K562 (cell line): ENCODE data around the gene TK1. TPM values are rescaled to one million over a fixed set of nuclear protein-coding genes. Genes with fewer than 3 reads are reported as not detected.
A peak's percentile ranks its signal among the peaks of the same experiment; 100 is the strongest.

ENCODE experiments used
- ATAC-seq: fragments of 200-7000 bp; cut with Tn5 transposase; 3 replicates; pipeline ENCODE4 v1.9.1; 2020; ENCODE audit warnings: moderate library complexity
- BruUV-seq: library from RNA; stranded (reverse); fragments of 400-500 nt; replicated peaks from 2 replicates; lab custom pipeline; 2021; lab: Mats Ljungman, UMichigan
- CTCF ChIA-PET: fragments of 300-600 bp; formaldehyde crosslinking; extraction: SDS; loops from one replicate; lab custom pipeline; 2021; ENCODE audit warnings: low intra/inter-chr PET ratio; lab: Yijun Ruan, JAX
- POLR2A ChIA-PET: fragments of 300-600, 350-650 bp; sonication (Branson Sonifier 250); formaldehyde crosslinking; extraction: SDS; loops from one replicate; lab custom pipeline; 2021; ENCODE audit warnings: antibody characterized with exemption, inconsistent platforms; lab: Yijun Ruan, JAX
- DNase-seq, 4 experiments: peaks; one replicate each; pipeline versions ENCODE4 v3.0.0 to v3.0.0-alpha.2; 2011 to 2018; ENCODE audit warnings: low spot score in 3 of 4, mixed read lengths in 3 of 4; ENCODE audit errors: extremely low read depth in 1 of 4
- FAIRE-seq: peaks from 2 replicates; lab custom pipeline; 2011; peaks lifted over from hg19 to GRCh38; lab: Jason Lieb, UNC
- H2AFZ ChIP-seq: 2 replicates; pipeline ENCODE4 v1.6.0; 2011; ENCODE audit warnings: low read depth, low read length, control low read depth, inconsistent platforms
- H3K27ac ChIP-seq: fragments of 200-600 bp; 3 replicates; pipeline ENCODE4 v1.8.0; 2011; ENCODE audit warnings: low read depth, mild to moderate bottlenecking, control low read depth, inconsistent platforms, low read length, moderate library complexity, mixed read lengths; ENCODE audit errors: extremely low read depth
- H3K27me3 ChIP-seq, 2 experiments: fragments of 300-600 bp in 1 of 2; 2 replicates in 1 of 2; 3 replicates in 1 of 2; pipeline versions ENCODE4 v1.6.0 to v1.8.0; 2011; ENCODE audit warnings: inconsistent platforms in 2 of 2, low read length in 2 of 2, mild to moderate bottlenecking in 1 of 2, mixed read lengths in 1 of 2, moderate library complexity in 1 of 2; ENCODE audit not compliant: control insufficient read depth in 2 of 2, insufficient read depth in 2 of 2
- H3K36me3 ChIP-seq: fragments of 300-600 bp; 3 replicates; pipeline ENCODE4 v1.8.0; 2011; ENCODE audit warnings: mild to moderate bottlenecking, low read length, inconsistent platforms; ENCODE audit not compliant: control insufficient read depth, insufficient read depth
- H3K4me1 ChIP-seq, 2 experiments: fragments of 200-600 bp in 1 of 2; replicated peaks in 1 of 2; 2 replicates in 1 of 2; 3 replicates in 1 of 2; pipeline versions ENCODE4 v1.5.1 to v1.8.0; 2011; ENCODE audit warnings: inconsistent platforms in 2 of 2, low read length in 2 of 2, mild to moderate bottlenecking in 1 of 2, mixed read lengths in 1 of 2, moderate library complexity in 1 of 2; ENCODE audit not compliant: control insufficient read depth in 2 of 2, insufficient read depth in 2 of 2
- H3K4me2 ChIP-seq: 2 replicates; pipeline ENCODE4 v1.6.1; 2011; ENCODE audit warnings: low read length, control low read depth, inconsistent platforms, mixed read lengths; ENCODE audit not compliant: insufficient read depth
- H3K4me3 ChIP-seq: fragments of 200-600 bp; sonication (generic), shearing (Covaris generic); 2 replicates; pipeline ENCODE4 v1.5.1; 2016; ENCODE audit warnings: control low read depth, inconsistent platforms
- H3K79me2 ChIP-seq: fragments of 200-600 bp; 3 replicates; pipeline ENCODE4 v1.8.0; 2011; ENCODE audit warnings: low read length, inconsistent platforms; ENCODE audit not compliant: control insufficient read depth, insufficient read depth
- H3K9ac ChIP-seq, 2 experiments: 2 replicates each; pipeline versions ENCODE4 v1.6.0 to v1.6.1; 2011; ENCODE audit warnings: low read depth in 2 of 2, low read length in 2 of 2, control low read depth in 1 of 2, inconsistent platforms in 1 of 2, mild to moderate bottlenecking in 1 of 2, mixed read lengths in 1 of 2; ENCODE audit not compliant: insufficient read depth in 1 of 2
- H3K9me1 ChIP-seq: one replicate; pipeline ENCODE4 v1.6.0; 2011; ENCODE audit warnings: inconsistent platforms, mild to moderate bottlenecking, low read length, moderate library complexity; ENCODE audit not compliant: control insufficient read depth, insufficient read depth
- H3K9me3 ChIP-seq: replicated peaks from 2 replicates; pipeline ENCODE4 v1.5.1; 2011; ENCODE audit warnings: low read depth, low read length, inconsistent platforms; ENCODE audit not compliant: control insufficient read depth, insufficient read depth
- H4K20me1 ChIP-seq: replicated peaks from 2 replicates; pipeline ENCODE4 v1.6.1; 2011; ENCODE audit warnings: low read length, inconsistent platforms, mixed read lengths; ENCODE audit not compliant: control insufficient read depth, insufficient read depth
- ARID3A ChIP-seq: IDR thresholded peaks from 2 replicates; pipeline ENCODE4 v1.6.1; 2012; ENCODE audit warnings: low read depth, low read length, improper control_type of control experiment, borderline replicate concordance
- CUX1 ChIP-seq: fragments of 200-800 bp; sonication (Bioruptor generic); IDR thresholded peaks from 2 replicates; pipeline ENCODE4 v1.6.1; 2016; ENCODE audit warnings: missing genetic modification characterization, missing compliant biosample characterization
- ILK ChIP-seq: fragments of 450-650 bp; IDR thresholded peaks from 2 replicates; pipeline ENCODE4 v1.6.1; 2016; ENCODE audit warnings: missing genetic modification characterization, low read depth, mild to moderate bottlenecking, missing compliant biosample characterization, moderate library complexity, borderline replicate concordance
- NFXL1 ChIP-seq: fragments of 450-650 bp; formaldehyde crosslinking; IDR thresholded peaks from 2 replicates; pipeline ENCODE4 v1.4.0; 2021; ENCODE audit warnings: mild to moderate bottlenecking
- NKRF ChIP-seq: fragments of 450-650 bp; IDR thresholded peaks from 2 replicates; pipeline ENCODE4 v1.6.1; 2016; ENCODE audit warnings: borderline replicate concordance
- OTX1 ChIP-seq: fragments of 450-650 bp; formaldehyde crosslinking; IDR thresholded peaks from 2 replicates; pipeline ENCODE4 v1.4.0; 2022; ENCODE audit warnings: mild to moderate bottlenecking
- PHF21A ChIP-seq: fragments of 450-650 bp; IDR thresholded peaks from 2 replicates; pipeline ENCODE4 v1.6.1; 2017; ENCODE audit warnings: low read depth, borderline replicate concordance
- SAFB ChIP-seq: fragments of 200-400 bp; formaldehyde crosslinking; IDR thresholded peaks from 2 replicates; pipeline ENCODE4 v1.6.1; 2017; ENCODE audit warnings: low read depth, low read length, borderline replicate concordance
- TARDBP ChIP-seq: fragments of 450-650 bp; IDR thresholded peaks from 2 replicates; pipeline ENCODE4 v1.6.1; 2016
- ZEB2 ChIP-seq: fragments of 450-650 bp; IDR thresholded peaks from 2 replicates; pipeline ENCODE4 v1.6.1; 2016
- ZFP36 ChIP-seq: fragments of 150-350 bp; IDR thresholded peaks from 2 replicates; pipeline ENCODE4 v1.6.1; 2018; ENCODE audit warnings: low read length, low read depth; ENCODE audit not compliant: partially characterized antibody
- ZNF512 ChIP-seq: IDR thresholded peaks from 2 replicates; pipeline ENCODE4 v1.6.1; 2016; ENCODE audit warnings: missing genetic modification characterization, missing compliant biosample characterization
- ZNF79 ChIP-seq: fragments of 250-450 bp; sonication (Bioruptor Pico); IDR thresholded peaks from 2 replicates; pipeline ENCODE4 v1.4.0; 2020; ENCODE audit warnings: low read depth, mild to moderate bottlenecking, moderate library complexity
- WGBS: fragments of 100-300 bp; shearing (Covaris generic); methylation state at CpG from one replicate; pipeline ENCODE4 v1.1.6; 2016; ENCODE audit warnings: low coverage, mixed read lengths; ENCODE audit not compliant: insufficient coverage; ENCODE audit errors: missing lambda C conversion rate; 5-methylcytosine and 5-hydroxymethylcytosine counted together
- in situ Hi-C: fragments of 300-500 bp; cut with MboI; formaldehyde crosslinking; loops from 4 replicates; pipeline ENCODE4 v1.15.0; 2018; ENCODE audit warnings: inconsistent platforms, mixed read lengths
- intact Hi-C: fragments of 100-400 bp; cut with micrococcal nuclease; formaldehyde crosslinking; loops from 2 replicates; pipeline ENCODE4 v1.14.2; 2022
- polyA plus RNA-seq, 8 experiments: library from polyadenylated mRNA; depleted of rRNA in 4 of 8; stranded (reverse) in 5 of 8; unstranded in 3 of 8; fragments of >200 nt; fragmentation: Nextera tagmentation in 2 of 8; fragmentation: Illumina TruSeq in 1 of 8; extraction: Ambion mirVana in 2 of 8; extraction: Trizol in 1 of 8; gene quantifications; 2 replicates each; pipeline versions ENCODE4 v1.2.1 to v1.2.3, GENCODE V29; 2011 to 2014; ENCODE audit warnings: inconsistent platforms in 1 of 8, missing spikeins in 1 of 8
- total RNA-seq, 7 experiments: library from RNA; depleted of rRNA in 6 of 7; stranded (reverse); fragments of >200 nt in 6 of 7; fragmentation: Illumina TruSeq in 2 of 7; extraction: Trizol in 2 of 7; gene quantifications; 2 replicates each; pipeline versions ENCODE4 v1.2.1 to v1.2.3, GENCODE V29; 2011 to 2021; ENCODE audit warnings: low replicate concordance in 1 of 7

The TK1 gene
- total and polyA plus RNA-seq, 9 of the 15 experiments (the other 6 are each of a cell fraction or from before 2014, with no cell fraction given), result 8.4 to 280 (median 103) TPM

- H3K4me1 ChIP-seq, result peaks cover 0 to 47% of the 10 kb centered on the region in 2 experiments; a peak in 2 of 5 replicates
- FAIRE-seq (no peak), DNase-seq (no peak), ATAC-seq (no peak)
- no TSS peak for BruUV-seq
- ChIA-PET CTCF (no interaction called here), POLR2A (interaction anchor here (1.2 kb wide), 1 partner anchor 13 kb away, joined by 3 read pairs; no protein-coding TSS in a partner anchor)
- in situ Hi-C loops (no loop called here), intact Hi-C loops (no loop called here)
- no peak overlapping the region for H3K4me2 ChIP-seq
- peak overlapping the region in 1 of 2 experiments; percentile 45; a peak in 1 of 4 replicates for H3K9ac ChIP-seq
- 54% methylated on average over 7 of the region's 10 CpGs for WGBS
- no peak overlapping the region for H3K27ac ChIP-seq
- H3K9me1 ChIP-seq, result no peaks in the 10 kb centered on the region
- H3K27me3 ChIP-seq, result no peaks in the 10 kb centered on the region
- H2AFZ ChIP-seq, result no peak overlapping the region
- no peaks in the 10 kb centered on the region for H4K20me1 ChIP-seq
- H3K36me3 ChIP-seq, result no peaks in the 10 kb centered on the region
- H3K79me2 ChIP-seq, result no peaks in the 10 kb centered on the region
- H3K9me3 ChIP-seq, result no peaks in the 10 kb centered on the region
- H3K4me3 ChIP-seq, result no peak overlapping the region
- no peak for TF ChIP-seq ZNF512 (tag)
- TF ChIP-seq CUX1 (CRISPR knock-in tag), result no peak
- TF ChIP-seq ILK (tag), result no peak
- no peak for TF ChIP-seq NKRF
- no peak for TF ChIP-seq TARDBP
- TF ChIP-seq PHF21A, result no peak
- TF ChIP-seq ARID3A, result no peak
- TF ChIP-seq OTX1, result no peak
- no peak for TF ChIP-seq SAFB
- TF ChIP-seq ZEB2, result no peak
- TF ChIP-seq ZFP36, result no peak
- no peak for TF ChIP-seq NFXL1 (CRISPR knock-in tag)
- no peak for TF ChIP-seq ZNF79 (CRISPR knock-in tag)
Measured at GRCh38 chr17:78233678-78234077, 46.8 kb upstream of the TK1 start.
